A549 (cell line): Measurements from ENCODE around the gene RANBP3. TPM values are rescaled to one million over a fixed set of nuclear protein-coding genes. Genes with fewer than 3 reads are reported as not detected.

Experiments
- ATAC-seq, 2 experiments: fragments of 200-7000 bp in 1 of 2; fragments of >200 bp in 1 of 2; cut with Nextera tagmentation in 1 of 2; cut with Tn5 transposase in 1 of 2; 3 replicates each; pipeline versions ENCODE4 v1.8.0 to v1.9.1; 2018 to 2020; ENCODE audit warnings: mild to moderate bottlenecking in 1 of 2, moderate library complexity in 1 of 2
- CTCF ChIA-PET: fragments of 300-600 bp; sonication (Branson Sonifier 250); formaldehyde crosslinking; extraction: SDS; loops from one replicate; lab custom pipeline; 2021; ENCODE audit warnings: antibody characterized with exemption, inconsistent platforms; lab: Yijun Ruan, JAX
- POLR2A ChIA-PET: fragments of 350-600 bp; formaldehyde crosslinking; extraction: SDS; loops from one replicate; lab custom pipeline; 2021; ENCODE audit warnings: antibody characterized with exemption, inconsistent platforms; lab: Yijun Ruan, JAX
- DNase-seq, 2 experiments: peaks; one replicate each; pipeline versions ENCODE4 v3.0.0 to v3.0.0-alpha.2; 2011 to 2016; ENCODE audit warnings: low read depth in 1 of 2, low spot score in 1 of 2
- FAIRE-seq: peaks from 2 replicates; lab custom pipeline; 2011; peaks lifted over from hg19 to GRCh38; lab: Jason Lieb, UNC
- H3K27ac ChIP-seq, 2 experiments: fragments of >200 bp; sonication (Bioruptor Twin); formaldehyde crosslinking; 3 replicates each; pipeline ENCODE4 v1.5.1; 2016 to 2017
- H3K4me1 ChIP-seq: fragments of >200 bp; sonication (Bioruptor Twin); formaldehyde crosslinking; 3 replicates; pipeline ENCODE4 v1.6.1; 2016
- H3K4me2 ChIP-seq: fragments of >200 bp; sonication (Bioruptor Twin); formaldehyde crosslinking; 3 replicates; pipeline ENCODE4 v1.6.1; 2016
- H3K4me3 ChIP-seq: fragments of >200 bp; sonication (Bioruptor Twin); formaldehyde crosslinking; 3 replicates; pipeline ENCODE4 v1.5.1; 2016
- H3K9me3 ChIP-seq: fragments of >200 bp; sonication (Bioruptor Twin); formaldehyde crosslinking; 3 replicates; pipeline ENCODE4 v1.6.1; 2016
- BHLHE40 ChIP-seq: IDR thresholded peaks from 2 replicates; pipeline ENCODE4 v1.6.1; 2012; ENCODE audit warnings: low read depth, low read length, inconsistent platforms
- CBX8 ChIP-seq: fragments of 200-600 bp; sonication (generic); IDR thresholded peaks from 2 replicates; pipeline ENCODE4 v1.6.1; 2016
- CHD4 ChIP-seq: fragments of 200-600 bp; sonication (generic); IDR thresholded peaks from 2 replicates; pipeline ENCODE4 v1.6.1; 2016; ENCODE audit warnings: antibody characterized with exemption, mild to moderate bottlenecking, borderline replicate concordance
- FOSL2 ChIP-seq, 2 experiments: fragments of 450-650 bp in 1 of 2; fragments of >200 bp in 1 of 2; sonication (Bioruptor Twin) in 1 of 2; formaldehyde crosslinking; IDR thresholded peaks; 2 replicates each; pipeline versions ENCODE4 v1.5.0 to v1.6.1; 2016 to 2020; ENCODE audit warnings: mild to moderate bottlenecking in 1 of 2, moderate library complexity in 1 of 2
- GATA3 ChIP-seq: IDR thresholded peaks from 2 replicates; pipeline ENCODE4 v1.6.1; 2012; ENCODE audit warnings: borderline replicate concordance
- HDAC2 ChIP-seq: fragments of 200-600 bp; sonication (generic); IDR thresholded peaks from 2 replicates; pipeline ENCODE4 v1.6.1; 2016
- HEYL ChIP-seq: fragments of 250-450 bp; sonication (Bioruptor Pico); IDR thresholded peaks from 2 replicates; pipeline ENCODE4 v1.8.0; 2021; ENCODE audit warnings: mild to moderate bottlenecking, moderate library complexity
- HOXB13 ChIP-seq: fragments of 250-450 bp; sonication (Bioruptor Pico); IDR thresholded peaks from 2 replicates; pipeline ENCODE4 v1.5.0; 2020; ENCODE audit warnings: low read depth, mild to moderate bottlenecking, moderate library complexity
- KDM1A ChIP-seq: fragments of 200-600 bp; sonication (generic); IDR thresholded peaks from 2 replicates; pipeline ENCODE4 v1.6.1; 2016; ENCODE audit warnings: low read depth, mild to moderate bottlenecking
- KDM5A ChIP-seq: fragments of 200-600 bp; sonication (generic); IDR thresholded peaks from 2 replicates; pipeline ENCODE4 v1.6.1; 2016; ENCODE audit warnings: antibody characterized with exemption, mild to moderate bottlenecking
- MAFK ChIP-seq: fragments of 450-650 bp; IDR thresholded peaks from 2 replicates; pipeline ENCODE4 v1.6.1; 2014; ENCODE audit not compliant: partially characterized antibody
- NPAS2 ChIP-seq: fragments of 250-450 bp; sonication (Bioruptor Pico); IDR thresholded peaks from 2 replicates; pipeline ENCODE4 v1.8.0; 2022; ENCODE audit warnings: mild to moderate bottlenecking, moderate library complexity, borderline replicate concordance
- NR3C1 ChIP-seq: fragments of >200 bp; sonication (Bioruptor Twin); formaldehyde crosslinking; IDR thresholded peaks from 3 replicates; pipeline ENCODE4 v1.6.1; 2017
- RFX5 ChIP-seq: fragments of 450-650 bp; IDR thresholded peaks from 2 replicates; pipeline ENCODE4 v1.7.1; 2014; ENCODE audit warnings: antibody characterized with exemption, mild to moderate bottlenecking, moderate library complexity
- SMC3 ChIP-seq: fragments of >200 bp; sonication (Bioruptor Twin); formaldehyde crosslinking; IDR thresholded peaks from 3 replicates; pipeline ENCODE4 v1.6.1; 2018; ENCODE audit warnings: inconsistent platforms
- TP53 ChIP-seq: fragments of 250-450 bp; sonication (Bioruptor Pico); IDR thresholded peaks from 2 replicates; pipeline ENCODE4 v1.5.0; 2021; ENCODE audit warnings: mild to moderate bottlenecking, moderate library complexity
- ZC3H11A ChIP-seq: fragments of 450-650 bp; IDR thresholded peaks from 2 replicates; pipeline ENCODE4 v1.6.1; 2014; ENCODE audit warnings: antibody characterized with exemption, mild to moderate bottlenecking
- ZFP36 ChIP-seq: fragments of 450-650 bp; IDR thresholded peaks from 2 replicates; pipeline ENCODE4 v1.6.1; 2014; ENCODE audit warnings: borderline replicate concordance; ENCODE audit not compliant: partially characterized antibody
- ZSCAN20 ChIP-seq: fragments of 250-450 bp; sonication (Bioruptor Pico); IDR thresholded peaks from 2 replicates; pipeline ENCODE4 v1.8.0; 2022; ENCODE audit warnings: mild to moderate bottlenecking, moderate library complexity
- WGBS: methylation state at CpG from one replicate; pipeline ENCODE4 v1.1.6; 2017; ENCODE audit errors: missing lambda C conversion rate; 5-methylcytosine and 5-hydroxymethylcytosine counted together
- polyA plus RNA-seq, 4 experiments: library from polyadenylated mRNA; depleted of rRNA in 3 of 4; stranded (reverse); fragments of >200 nt; fragmentation: RNase III in 1 of 4; extraction: RNeasy Plus Mini Kit Qiagen cat#74134 plus additional on column Dnase treatment in 1 of 4; gene quantifications; 2 replicates in 3 of 4; 3 replicates in 1 of 4; pipeline ENCODE4 v1.2.3, GENCODE V29; 2011 to 2017
- TF ChIP-seq, protein P1 (sequence below): fragments of 250-450 bp; sonication (Bioruptor Pico); IDR thresholded peaks from 2 replicates; pipeline ENCODE4 v1.5.0; 2020; ENCODE audit warnings: low read depth, mild to moderate bottlenecking, moderate library complexity
- TF ChIP-seq, protein P2 (sequence below): fragments of 450-650 bp; IDR thresholded peaks from 2 replicates; pipeline ENCODE4 v1.6.1; 2014; ENCODE audit warnings: antibody characterized with exemption
- TF ChIP-seq, protein P3 (sequence below): fragments of 150-350 bp; IDR thresholded peaks from 2 replicates; pipeline ENCODE4 v1.6.1; 2014; ENCODE audit warnings: low read depth, mild to moderate bottlenecking, low read length
- TF ChIP-seq, protein P4 (sequence below): fragments of >200 bp; sonication (Bioruptor Twin); formaldehyde crosslinking; IDR thresholded peaks from 3 replicates; pipeline ENCODE4 v1.5.1; 2016
- TF ChIP-seq, protein P5 (sequence below): fragments of 200-600 bp; sonication (generic); IDR thresholded peaks from 2 replicates; pipeline ENCODE4 v1.6.1; 2016; ENCODE audit warnings: antibody characterized with exemption, mild to moderate bottlenecking, moderate library complexity
- TF ChIP-seq, protein P6 (sequence below): fragments of >200 bp; sonication (Bioruptor Twin); formaldehyde crosslinking; IDR thresholded peaks from 2 replicates; pipeline ENCODE4 v1.6.1; 2016

The RANBP3 gene
- polyA plus RNA-seq, 2 of the 4 experiments (the other 2 are of a cell fraction): 39.2 to 53.5 TPM

DNA sequence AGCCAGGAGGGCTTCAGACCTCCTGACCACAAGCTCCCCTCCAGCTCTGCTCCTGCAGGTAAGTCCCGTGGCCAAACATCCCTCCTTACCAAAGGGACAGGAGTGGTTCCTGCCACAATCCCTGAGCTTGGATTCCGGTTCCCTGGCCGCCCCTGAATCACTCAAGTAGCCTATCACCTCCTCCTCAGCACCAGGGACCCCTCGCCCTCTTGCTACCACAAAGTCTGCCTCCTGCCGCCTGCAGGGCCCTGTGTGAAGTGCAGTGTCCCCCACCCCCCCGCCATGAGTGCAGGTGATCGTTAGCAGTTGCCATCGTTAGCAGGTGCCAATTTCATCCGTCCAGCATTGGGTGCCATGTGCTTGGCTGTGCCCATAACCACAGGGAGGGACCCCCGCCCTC, 40.8 kb upstream of the RANBP3 start:
- ChIA-PET POLR2A (no interaction called here), CTCF (interaction anchor here (0.9 to 2.8 kb wide), 3 partner anchors 30 to 215 kb away, joined by 3 to 13 read pairs (median 8); no protein-coding TSS in a partner anchor)
- TF ChIP-seq KDM1A (no peak), KDM5A (no peak), GATA3 (no peak), NPAS2 (CRISPR knock-in tag) (no peak), NR3C1 (no peak), HOXB13 (no peak), BHLHE40 (no peak), HDAC2 (no peak), TP53 (CRISPR knock-in tag) (no peak), HEYL (CRISPR knock-in tag) (no peak), ZC3H11A (no peak), ZFP36 (no peak)
- TF ChIP-seq, protein P1, sequence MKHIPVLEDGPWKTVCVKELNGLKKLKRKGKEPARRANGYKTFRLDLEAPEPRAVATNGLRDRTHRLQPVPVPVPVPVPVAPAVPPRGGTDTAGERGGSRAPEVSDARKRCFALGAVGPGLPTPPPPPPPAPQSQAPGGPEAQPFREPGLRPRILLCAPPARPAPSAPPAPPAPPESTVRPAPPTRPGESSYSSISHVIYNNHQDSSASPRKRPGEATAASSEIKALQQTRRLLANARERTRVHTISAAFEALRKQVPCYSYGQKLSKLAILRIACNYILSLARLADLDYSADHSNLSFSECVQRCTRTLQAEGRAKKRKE (CRISPR knock-in tag): no peak
- Histone ChIP-seq H3K4me2 (no peak overlapping the region), H3K9me3 (no peaks in the 10 kb centered on the region), H3K4me1 (no peaks in the 10 kb centered on the region), H3K4me3 (no peak overlapping the region), H3K27ac (no peak overlapping the region)
- no peak for ATAC-seq
- 84% methylated on average over 9 of the region's 10 CpGs for WGBS
- no peak for FAIRE-seq
- peak in 1 of 2 experiments; percentile 8 for DNase-seq

DNA sequence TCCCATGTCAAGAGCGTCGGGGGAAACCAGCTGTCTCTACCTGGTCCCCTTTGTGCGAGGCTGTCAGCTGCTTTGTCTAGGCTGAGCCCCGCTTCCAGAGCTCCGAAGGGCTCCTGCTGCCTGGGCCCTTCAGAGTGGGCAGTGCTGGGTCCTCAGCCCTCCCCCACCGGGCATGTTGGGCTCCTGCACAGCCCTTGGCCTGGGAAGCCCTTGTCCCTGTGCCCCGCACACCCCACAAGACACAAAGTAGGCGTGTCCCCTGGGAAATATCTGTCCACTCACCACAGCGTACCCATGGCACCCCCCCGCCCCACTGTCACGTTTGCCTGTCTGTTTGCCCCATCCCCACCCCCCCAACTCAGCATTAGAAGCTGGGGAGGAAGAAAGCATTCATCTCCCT, 39.6 kb upstream of the RANBP3 start:
- ChIA-PET CTCF (interaction anchor here (1.3 to 2.8 kb wide), 2 partner anchors 30 to 31 kb away, joined by 5 to 13 read pairs; no protein-coding TSS in a partner anchor), POLR2A (no interaction called here)
- ATAC-seq (no peak), FAIRE-seq (no peak), DNase-seq (no peak)
- Histone ChIP-seq H3K4me1 (no peaks in the 10 kb centered on the region), H3K27ac (no peak overlapping the region), H3K4me3 (no peak overlapping the region), H3K9me3 (no peaks in the 10 kb centered on the region), H3K4me2 (no peak overlapping the region)
- 80% methylated on average over 9 of the region's 11 CpGs for WGBS
- TF ChIP-seq CHD4 (no peak), NR3C1 (no peak), FOSL2 (IDR thresholded peaks at IDR 0.05) (no peak), FOSL2 (CRISPR knock-in tag; IDR thresholded peaks at IDR 0.05) (no peak), KDM1A (no peak)
- TF ChIP-seq, protein P2, sequence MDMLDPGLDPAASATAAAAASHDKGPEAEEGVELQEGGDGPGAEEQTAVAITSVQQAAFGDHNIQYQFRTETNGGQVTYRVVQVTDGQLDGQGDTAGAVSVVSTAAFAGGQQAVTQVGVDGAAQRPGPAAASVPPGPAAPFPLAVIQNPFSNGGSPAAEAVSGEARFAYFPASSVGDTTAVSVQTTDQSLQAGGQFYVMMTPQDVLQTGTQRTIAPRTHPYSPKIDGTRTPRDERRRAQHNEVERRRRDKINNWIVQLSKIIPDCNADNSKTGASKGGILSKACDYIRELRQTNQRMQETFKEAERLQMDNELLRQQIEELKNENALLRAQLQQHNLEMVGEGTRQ: no peak

DNA sequence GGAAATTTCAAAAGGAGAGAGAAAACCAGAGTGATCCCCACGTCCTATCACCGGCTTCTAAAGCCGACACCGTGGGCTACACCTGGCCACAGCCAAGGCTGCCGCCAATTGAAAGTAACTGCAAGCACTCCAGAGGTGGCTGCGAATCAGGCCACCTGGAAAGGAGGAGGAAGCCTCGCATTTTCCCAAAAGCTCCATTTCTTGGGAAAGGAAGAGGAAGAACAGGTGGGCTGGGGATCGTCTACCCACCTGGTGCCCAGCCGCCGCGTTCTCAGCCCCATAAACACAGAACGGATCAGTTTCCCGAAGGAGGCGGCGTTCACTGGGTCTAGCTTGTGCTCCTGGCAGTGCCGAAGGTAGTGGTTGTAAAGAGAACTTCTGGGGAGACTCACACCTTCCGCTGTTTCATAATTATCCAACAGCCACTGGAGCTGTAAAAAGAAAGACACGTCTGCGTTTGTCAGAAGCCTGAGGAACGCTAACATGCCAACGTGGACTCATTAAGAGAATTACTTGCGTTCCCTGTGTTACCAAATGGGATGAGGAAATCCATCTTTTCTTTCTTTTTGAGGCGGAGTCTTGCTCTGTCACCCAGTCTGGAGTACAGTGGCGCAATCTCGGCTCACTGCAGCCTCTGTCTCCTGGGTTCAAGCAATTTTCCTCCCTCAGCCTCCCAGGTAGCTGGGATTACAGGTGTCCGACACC, 38.1 kb upstream of the RANBP3 start:
- ChIA-PET CTCF (interaction anchor here (1.3 to 1.6 kb wide), 2 partner anchors 10 to 29 kb away, joined by 4 to 5 read pairs; no protein-coding TSS in a partner anchor), POLR2A (no interaction called here)
- 95% methylated on average over 26 of the region's 26 CpGs for WGBS
- TF ChIP-seq, protein P3, sequence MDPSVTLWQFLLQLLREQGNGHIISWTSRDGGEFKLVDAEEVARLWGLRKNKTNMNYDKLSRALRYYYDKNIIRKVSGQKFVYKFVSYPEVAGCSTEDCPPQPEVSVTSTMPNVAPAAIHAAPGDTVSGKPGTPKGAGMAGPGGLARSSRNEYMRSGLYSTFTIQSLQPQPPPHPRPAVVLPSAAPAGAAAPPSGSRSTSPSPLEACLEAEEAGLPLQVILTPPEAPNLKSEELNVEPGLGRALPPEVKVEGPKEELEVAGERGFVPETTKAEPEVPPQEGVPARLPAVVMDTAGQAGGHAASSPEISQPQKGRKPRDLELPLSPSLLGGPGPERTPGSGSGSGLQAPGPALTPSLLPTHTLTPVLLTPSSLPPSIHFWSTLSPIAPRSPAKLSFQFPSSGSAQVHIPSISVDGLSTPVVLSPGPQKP: no peak
- no peak for TF ChIP-seq SMC3
- TF ChIP-seq, protein P4, sequence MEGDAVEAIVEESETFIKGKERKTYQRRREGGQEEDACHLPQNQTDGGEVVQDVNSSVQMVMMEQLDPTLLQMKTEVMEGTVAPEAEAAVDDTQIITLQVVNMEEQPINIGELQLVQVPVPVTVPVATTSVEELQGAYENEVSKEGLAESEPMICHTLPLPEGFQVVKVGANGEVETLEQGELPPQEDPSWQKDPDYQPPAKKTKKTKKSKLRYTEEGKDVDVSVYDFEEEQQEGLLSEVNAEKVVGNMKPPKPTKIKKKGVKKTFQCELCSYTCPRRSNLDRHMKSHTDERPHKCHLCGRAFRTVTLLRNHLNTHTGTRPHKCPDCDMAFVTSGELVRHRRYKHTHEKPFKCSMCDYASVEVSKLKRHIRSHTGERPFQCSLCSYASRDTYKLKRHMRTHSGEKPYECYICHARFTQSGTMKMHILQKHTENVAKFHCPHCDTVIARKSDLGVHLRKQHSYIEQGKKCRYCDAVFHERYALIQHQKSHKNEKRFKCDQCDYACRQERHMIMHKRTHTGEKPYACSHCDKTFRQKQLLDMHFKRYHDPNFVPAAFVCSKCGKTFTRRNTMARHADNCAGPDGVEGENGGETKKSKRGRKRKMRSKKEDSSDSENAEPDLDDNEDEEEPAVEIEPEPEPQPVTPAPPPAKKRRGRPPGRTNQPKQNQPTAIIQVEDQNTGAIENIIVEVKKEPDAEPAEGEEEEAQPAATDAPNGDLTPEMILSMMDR: no peak
- TF ChIP-seq TP53 (CRISPR knock-in tag): no peak
- TF ChIP-seq MAFK: no peak
- TF ChIP-seq HEYL (CRISPR knock-in tag): no peak
- TF ChIP-seq CBX8: no peak
- TF ChIP-seq, protein P5, sequence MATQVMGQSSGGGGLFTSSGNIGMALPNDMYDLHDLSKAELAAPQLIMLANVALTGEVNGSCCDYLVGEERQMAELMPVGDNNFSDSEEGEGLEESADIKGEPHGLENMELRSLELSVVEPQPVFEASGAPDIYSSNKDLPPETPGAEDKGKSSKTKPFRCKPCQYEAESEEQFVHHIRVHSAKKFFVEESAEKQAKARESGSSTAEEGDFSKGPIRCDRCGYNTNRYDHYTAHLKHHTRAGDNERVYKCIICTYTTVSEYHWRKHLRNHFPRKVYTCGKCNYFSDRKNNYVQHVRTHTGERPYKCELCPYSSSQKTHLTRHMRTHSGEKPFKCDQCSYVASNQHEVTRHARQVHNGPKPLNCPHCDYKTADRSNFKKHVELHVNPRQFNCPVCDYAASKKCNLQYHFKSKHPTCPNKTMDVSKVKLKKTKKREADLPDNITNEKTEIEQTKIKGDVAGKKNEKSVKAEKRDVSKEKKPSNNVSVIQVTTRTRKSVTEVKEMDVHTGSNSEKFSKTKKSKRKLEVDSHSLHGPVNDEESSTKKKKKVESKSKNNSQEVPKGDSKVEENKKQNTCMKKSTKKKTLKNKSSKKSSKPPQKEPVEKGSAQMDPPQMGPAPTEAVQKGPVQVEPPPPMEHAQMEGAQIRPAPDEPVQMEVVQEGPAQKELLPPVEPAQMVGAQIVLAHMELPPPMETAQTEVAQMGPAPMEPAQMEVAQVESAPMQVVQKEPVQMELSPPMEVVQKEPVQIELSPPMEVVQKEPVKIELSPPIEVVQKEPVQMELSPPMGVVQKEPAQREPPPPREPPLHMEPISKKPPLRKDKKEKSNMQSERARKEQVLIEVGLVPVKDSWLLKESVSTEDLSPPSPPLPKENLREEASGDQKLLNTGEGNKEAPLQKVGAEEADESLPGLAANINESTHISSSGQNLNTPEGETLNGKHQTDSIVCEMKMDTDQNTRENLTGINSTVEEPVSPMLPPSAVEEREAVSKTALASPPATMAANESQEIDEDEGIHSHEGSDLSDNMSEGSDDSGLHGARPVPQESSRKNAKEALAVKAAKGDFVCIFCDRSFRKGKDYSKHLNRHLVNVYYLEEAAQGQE: no peak
- TF ChIP-seq RFX5: no peak
- TF ChIP-seq, protein P6, sequence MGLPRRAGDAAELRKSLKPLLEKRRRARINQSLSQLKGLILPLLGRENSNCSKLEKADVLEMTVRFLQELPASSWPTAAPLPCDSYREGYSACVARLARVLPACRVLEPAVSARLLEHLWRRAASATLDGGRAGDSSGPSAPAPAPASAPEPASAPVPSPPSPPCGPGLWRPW: no peak
- TF ChIP-seq ZSCAN20 (CRISPR knock-in tag): no peak

More for the DNA sequence above, 38.1 kb upstream of the RANBP3 start:
- DNase-seq: no peak
- Histone ChIP-seq H3K4me2 (no peak overlapping the region), H3K27ac (no peak overlapping the region), H3K4me1 (no peaks in the 10 kb centered on the region), H3K4me3 (no peak overlapping the region), H3K9me3 (no peaks in the 10 kb centered on the region)
- FAIRE-seq: no peak
- no peak for ATAC-seq
